Measurements from ENCODE around the gene LRRFIP1.
A peak's percentile ranks its signal among the peaks of the same experiment; 100 is the strongest.

Gene LRRFIP1

DNA sequence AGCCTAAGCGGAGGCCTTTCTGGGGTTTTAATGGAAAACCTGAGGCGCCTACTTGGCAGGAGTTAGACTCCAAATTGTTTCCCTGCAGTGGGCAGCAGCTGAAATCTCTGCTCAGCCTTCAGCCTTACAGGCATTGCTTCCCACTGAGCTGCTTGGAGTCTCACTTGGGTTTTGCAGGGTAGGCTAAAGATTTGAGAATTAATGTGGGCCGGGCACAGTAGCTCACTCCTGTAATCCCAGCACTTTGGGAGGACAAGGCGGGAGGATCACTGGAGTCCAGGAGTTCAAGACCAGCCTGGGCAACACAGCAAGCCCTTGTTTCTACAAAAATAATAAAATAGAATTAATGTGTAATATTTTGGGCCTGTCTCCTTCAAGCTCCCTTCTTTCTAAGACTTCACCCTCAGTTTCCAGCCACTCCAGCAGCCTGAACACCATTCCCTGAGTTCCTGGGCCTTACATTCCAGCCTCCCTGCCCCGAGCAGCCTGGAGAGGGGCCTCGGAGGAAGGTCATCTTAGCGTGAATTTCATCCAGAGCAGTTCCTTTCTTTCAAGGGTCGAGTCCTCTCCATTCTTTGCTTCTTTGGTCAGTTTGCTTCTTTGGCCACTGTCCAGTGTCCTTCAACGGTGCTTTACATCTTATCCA is 27.8 kb upstream of the LRRFIP1 start:
- no peak for DNase-seq (ENCODE audit: low read depth in 2 of 2)
- H3K4me3 ChIP-seq (replicated peaks in 1 of 2; ENCODE audit: low read depth in 2 of 2, low read length in 2 of 2): no peak overlapping the region
- no peak for TF ChIP-seq CTCF (IDR thresholded peaks at IDR 0.05; ENCODE audit: low read depth, low read length)

DNA sequence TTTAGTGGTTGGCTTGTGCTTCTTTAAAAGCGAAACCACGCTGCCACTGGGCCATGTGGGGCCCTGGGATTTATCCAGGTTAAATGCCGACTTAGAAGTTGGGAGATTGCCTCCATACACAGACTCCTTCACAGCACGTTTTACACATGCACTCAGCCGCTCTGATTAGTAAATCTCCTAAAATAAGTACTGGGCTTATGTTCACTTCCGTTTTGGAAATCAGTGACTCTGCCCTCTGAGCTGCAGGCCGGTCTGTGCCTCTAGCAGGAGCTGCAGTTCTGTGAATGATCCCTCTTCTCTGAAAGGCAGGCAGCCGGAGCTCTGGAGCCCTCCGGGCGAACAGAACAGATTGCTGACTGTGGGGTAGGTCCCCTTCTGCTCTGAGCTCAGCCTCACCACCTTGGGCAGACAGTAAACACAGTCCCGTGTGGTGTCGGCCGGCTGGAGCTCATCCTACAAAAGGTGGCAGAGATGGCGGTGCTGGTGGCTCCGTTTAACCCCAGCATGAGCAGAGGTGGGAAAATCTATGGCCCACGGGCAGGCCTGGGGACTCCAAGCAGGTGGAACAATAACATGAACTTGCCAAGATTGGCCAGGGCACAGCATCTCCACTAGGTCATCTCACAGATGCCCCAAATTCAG is 27.1 kb upstream of the LRRFIP1 start:
- TF ChIP-seq CTCF (IDR thresholded peaks at IDR 0.05; ENCODE audit: low read depth, low read length): peak; percentile 38
- DNase-seq (ENCODE audit: low read depth in 2 of 2): peak; percentile 79 to 86
- H3K4me3 ChIP-seq (replicated peaks in 1 of 2; ENCODE audit: low read depth in 2 of 2, low read length in 2 of 2): no peak overlapping the region

GRCh38 chr2:237601453-237602116 is 25.8 kb upstream of the LRRFIP1 start:
- no peak overlapping the region for H3K4me3 ChIP-seq (replicated peaks in 1 of 2; ENCODE audit: low read depth in 2 of 2, low read length in 2 of 2)
- TF ChIP-seq CTCF (IDR thresholded peaks at IDR 0.05; ENCODE audit: low read depth, low read length): no peak
- peak in 1 of 2 donors; percentile 34 for DNase-seq (ENCODE audit: low read depth in 2 of 2)

GRCh38 chr2:237602409-237602808 is 25.0 kb upstream of the LRRFIP1 start:
- DNase-seq (ENCODE audit: low read depth in 2 of 2): no peak
- no peak for TF ChIP-seq CTCF (IDR thresholded peaks at IDR 0.05; ENCODE audit: low read depth, low read length)
- no peak overlapping the region for H3K4me3 ChIP-seq (replicated peaks in 1 of 2; ENCODE audit: low read depth in 2 of 2, low read length in 2 of 2)

DNA sequence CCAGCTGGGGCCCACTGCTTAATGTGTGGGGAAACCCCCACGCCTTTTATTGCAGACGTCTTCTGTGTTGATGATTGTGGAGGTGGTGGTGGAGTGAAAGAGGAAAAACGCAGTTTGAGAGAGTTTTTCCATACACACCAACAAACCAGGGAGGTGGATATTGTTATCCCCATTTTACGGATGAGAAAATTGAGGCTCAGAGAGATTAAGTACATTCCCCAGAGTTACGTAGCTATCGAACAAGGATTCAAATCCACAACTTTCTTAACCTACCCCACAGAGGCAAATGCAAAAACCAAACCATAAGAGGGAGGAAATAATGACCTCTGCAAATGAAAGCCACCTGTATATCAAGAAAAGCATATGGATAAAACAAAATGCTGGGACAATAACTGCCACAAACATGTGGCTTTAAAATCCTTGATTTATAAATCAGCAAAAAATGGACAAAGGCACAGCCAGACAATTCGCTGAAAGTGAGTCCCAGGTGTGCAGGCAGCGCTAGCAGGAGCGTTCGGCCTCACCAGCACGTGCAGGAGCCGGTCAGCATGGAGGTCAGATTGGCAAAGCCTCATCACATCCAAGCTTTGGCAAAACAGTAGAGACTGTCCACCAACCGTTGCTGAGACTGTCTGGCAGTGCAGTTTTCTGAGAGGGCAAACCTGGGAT is 24.2 kb upstream of the LRRFIP1 start:
- TF ChIP-seq CTCF (IDR thresholded peaks at IDR 0.05; ENCODE audit: low read depth, low read length): no peak
- H3K4me3 ChIP-seq (replicated peaks in 1 of 2; ENCODE audit: low read depth in 2 of 2, low read length in 2 of 2): peak overlapping the region in 1 of 2 donors; percentile 10
- no peak for DNase-seq (ENCODE audit: low read depth in 2 of 2)

- peak overlapping the region in 1 of 2 donors; percentile 10 for H3K4me3 ChIP-seq (replicated peaks in 1 of 2; ENCODE audit: low read depth in 2 of 2, low read length in 2 of 2)
- TF ChIP-seq CTCF (IDR thresholded peaks at IDR 0.05; ENCODE audit: low read depth, low read length): no peak
Observed at GRCh38 chr2:237603718-237604362, 23.5 kb upstream of the LRRFIP1 start.

More at GRCh38 chr2:237603718-237604362, 23.5 kb upstream of the LRRFIP1 start:
- DNase-seq (ENCODE audit: low read depth in 2 of 2): peak; percentile 85 to 92

All from cardiac fibroblast (primary cell).